GM19463 (cell line): ENCODE data around the gene ASB10.

Experiments used
- ATAC-seq: cut with Tn5 transposase; IDR thresholded peaks from one replicate; pipeline ENCODE4 v1.9.1; 2021; ENCODE audit warnings: mild to moderate bottlenecking, moderate library complexity; ENCODE audit not compliant: unreplicated experiment

Gene ASB10

DNA sequence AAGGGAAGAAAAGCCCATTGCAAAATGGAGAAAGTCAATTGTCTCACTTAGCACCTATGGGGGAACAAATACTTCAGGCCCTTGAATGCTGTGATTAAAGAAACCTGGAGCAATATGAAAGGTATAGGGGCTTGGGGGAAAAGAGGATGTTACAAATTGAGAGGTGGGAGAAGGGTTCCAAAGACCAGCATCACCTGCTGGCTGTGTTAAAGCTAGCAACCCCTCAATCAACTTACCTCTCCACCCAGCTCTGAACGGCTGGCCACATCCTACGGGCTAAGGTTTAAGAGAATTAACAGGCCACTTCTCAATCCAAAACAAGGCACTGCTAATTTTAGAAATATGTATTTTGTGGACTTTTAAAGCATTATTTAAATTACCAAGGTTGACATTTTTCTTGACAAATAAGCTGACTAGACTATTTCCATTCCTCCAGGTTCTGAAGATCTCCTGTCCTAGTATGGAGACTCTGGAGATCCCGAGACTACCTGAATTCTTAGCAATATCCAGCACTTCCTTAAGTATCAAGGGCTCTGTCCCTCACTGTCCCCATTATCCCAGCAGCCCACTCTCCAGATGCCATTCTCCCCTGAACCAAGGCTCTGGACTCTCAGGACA lies 24.2 kb upstream of the ASB10 start:
- no peak for ATAC-seq

DNA sequence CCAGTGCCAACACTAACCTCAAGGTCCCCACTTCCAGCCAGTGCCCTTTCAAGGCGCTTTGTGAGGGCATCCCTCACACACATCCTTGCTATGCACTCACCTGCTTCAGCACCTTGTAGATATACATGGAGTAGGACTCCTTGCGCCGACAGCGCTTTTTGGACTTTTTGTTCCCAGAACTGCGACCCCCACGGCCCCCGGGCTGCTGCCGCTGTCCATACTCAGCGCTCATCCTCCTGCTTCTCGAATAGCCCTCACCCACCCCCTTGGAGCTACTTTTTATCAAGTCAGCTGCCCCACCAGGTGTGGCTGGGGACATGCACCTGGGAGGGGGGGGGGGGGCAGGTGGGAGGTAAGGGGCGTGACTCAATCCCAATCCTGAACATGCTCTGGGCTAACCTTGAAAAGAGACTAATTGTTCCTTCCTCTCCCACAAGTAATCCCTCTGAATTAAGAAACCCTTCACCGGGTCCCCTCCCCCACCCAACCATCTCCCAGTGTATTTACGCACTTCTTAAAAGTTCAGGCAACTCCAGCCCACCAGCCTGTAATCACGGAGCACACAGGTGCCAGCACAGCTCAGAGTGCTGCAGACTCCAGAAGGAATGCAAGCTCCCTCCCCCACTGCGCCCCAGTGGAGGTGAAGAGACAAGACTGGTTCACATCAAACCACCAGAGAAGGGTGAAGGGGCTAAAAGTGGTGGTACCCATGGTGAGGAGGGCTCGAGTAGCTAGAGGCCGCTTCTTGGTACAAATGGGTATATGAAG lies 23.2 kb upstream of the ASB10 start, which contains the start of gene H2BK1:
H2BK1 (minus strand) TSS at position 402 of the 768 bp plus-strand sequence; CDS start at position 232, 170 bp downstream.
- ATAC-seq = no peak

DNA sequence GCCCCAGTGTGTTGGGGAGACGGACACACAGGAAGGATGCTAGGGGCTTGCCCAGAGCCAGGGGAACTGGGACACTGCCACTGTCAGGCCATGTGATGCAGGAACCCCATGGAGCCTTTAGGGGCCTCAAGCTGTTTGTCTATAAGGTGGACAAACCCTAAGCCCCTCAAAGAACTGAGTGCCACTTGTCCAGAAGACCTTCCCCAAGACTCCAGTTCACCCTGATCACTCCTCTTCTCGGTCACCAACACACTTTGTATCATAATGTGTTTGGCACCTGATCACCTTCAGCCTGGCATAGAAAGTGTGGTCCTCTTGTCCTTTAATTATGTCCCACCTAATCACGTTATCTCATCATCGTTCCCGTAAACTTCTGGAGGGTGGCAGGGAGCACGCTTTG lies 22.5 kb upstream of the ASB10 start:
- no peak for ATAC-seq

DNA sequence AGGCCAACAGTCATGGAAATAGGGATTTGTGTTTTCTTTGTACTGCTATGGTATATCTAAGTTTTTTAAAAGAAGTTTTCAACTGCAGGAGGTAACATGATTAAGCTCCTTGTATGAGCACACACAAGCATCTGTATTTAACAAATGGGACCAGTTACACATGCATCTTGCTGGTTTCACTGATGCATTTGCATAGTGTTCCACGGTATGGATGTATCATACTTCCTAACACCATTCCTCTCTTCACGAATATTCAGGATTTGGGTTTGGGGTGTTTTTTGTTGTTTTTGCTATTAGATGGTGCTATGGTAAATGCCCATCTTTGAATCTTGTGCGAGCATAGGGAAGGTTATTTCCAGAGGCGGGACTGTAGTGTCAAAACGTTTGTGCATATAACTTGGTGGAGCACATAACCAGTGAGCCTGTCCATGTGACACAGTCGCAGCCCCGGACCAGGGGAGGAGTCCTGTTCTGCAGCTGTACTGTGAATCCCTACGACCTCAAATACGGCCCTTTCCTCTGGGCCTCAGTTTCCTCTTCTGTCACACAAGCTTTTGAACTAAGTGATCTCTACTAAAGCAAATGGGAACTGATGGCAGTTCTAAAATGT lies 21.3 kb upstream of the ASB10 start:
- no peak for ATAC-seq

DNA sequence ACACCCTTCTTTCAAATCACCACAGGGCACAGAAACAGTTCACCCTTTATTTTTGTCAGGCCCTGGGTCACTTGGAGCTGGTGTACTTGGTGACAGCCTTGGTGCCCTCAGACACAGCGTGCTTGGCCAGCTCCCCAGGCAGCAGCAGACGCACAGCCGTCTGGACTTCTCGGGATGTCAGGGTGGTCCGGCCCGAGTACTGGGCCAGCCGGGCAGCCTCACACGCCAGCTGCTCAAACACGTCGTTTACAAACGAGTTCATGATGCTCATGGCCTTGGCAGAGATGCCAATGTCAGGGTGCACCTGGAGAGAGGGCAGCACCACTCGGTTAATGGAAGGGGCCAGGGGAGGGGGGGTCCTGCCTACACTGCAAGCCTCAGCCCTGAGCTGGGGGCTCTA lies 20.8 kb upstream of the ASB10 start:
- ATAC-seq = no peak

DNA sequence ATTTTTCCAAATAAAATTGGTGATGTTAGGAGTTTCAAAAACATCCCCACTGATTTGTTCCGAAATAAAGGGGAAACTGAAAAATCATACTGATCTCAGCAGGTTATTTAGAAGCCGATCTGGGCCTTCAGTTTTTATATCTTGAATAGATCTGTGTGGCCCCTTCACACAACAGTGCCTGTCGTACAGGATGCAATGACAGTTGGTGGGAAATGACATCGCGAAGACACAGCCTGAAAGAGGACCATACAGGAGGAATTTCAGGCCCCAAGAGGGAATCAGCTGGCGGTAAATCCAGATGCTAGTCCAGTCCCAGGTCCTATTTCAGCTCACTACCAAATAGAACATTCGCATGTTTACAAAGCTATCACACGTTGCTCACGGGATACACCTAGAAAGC lies 20.3 kb upstream of the ASB10 start:
- no peak for ATAC-seq

DNA sequence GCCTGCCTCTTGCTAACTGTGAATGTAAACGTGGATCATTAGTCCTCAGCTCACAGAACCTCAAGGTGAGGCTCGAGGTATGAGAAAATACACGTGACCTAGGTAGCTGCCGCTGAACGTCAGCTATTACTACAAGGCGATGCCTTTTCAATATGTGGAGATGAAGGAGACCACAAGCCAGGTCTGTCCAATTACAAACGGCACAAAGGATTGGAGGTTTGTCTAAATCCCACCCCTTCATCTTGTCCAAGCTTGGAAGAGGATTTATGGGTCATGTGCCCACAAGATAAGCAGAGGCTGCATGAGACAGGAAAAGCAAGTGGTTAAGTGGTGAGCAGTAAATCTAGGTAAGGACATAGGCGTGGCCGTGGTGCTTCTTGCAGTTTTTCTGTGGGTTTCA lies 19.9 kb upstream of the ASB10 start:
- ATAC-seq = no peak

DNA sequence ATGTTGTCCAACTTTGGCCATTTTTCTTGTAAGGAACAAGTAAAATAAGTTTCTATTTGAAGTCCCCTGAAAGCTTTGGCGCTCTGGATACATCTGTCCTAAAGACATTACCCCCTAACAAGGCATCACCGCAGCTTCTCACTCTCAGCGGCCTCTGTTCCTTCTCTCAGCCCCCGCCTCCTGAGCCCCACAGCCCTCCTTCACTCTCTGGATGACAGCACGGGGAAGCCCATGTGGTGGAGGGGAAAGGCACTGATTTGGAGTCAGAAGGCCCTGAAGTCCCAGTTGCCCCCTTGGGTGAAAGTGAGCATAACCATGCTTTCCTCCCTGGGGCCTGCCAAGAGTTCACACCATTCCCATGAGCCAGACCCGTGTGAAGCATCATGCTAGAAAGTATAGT lies 18.7 kb upstream of the ASB10 start:
- no peak for ATAC-seq

DNA sequence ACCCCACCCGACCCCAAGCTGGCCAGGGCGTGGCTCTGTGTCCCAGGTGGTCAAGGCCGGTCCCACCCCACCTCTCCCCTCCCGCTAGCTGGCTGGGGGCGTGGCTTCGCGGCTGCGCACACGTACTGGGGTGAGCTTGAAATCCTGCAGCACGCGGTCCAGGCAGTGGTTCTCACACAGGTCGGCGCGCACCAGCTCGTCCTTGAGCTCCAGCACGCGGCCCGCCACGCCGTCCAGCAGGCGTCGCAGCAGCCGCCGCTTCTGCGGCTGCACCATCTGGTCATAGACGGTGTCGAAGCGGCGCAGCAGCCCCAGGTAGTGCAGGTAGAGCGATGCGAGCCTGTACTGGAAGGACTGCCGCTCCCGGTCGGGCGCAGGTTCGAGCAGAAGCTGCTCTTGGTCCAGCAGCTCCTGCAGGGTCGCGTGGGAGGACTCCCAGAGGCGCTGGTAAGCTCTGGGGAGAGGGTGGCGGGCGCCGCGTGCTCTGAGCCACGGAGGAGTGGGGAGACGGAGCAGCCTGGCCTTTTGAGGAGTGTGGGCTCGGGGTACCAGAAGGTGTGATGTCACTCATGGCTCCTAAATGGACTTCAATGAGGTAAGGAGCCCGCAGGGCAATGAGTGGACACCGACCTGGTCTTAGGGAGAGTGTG lies 17.5 kb upstream of the ASB10 start:
- ATAC-seq = no peak

DNA sequence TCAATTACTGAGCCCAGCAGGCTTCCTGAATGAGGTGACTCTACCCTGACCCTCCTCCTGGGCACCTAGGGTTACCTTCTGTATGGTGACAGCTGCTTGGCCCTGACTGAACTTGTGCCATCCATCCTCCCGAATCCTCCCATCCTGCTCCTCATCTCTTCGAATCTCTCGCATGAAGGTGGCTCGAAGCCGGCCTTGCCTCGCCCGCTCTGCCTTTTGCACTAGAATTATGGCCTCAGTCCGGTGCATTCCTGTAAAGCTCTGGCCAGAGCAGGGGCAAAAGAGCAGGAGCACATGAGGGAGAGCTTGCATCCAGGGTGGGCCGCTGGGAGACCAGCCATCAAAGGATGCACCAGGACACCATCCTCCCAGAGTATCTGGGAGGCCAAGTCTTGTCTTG lies 15.8 kb upstream of the ASB10 start:
- ATAC-seq = no peak

DNA sequence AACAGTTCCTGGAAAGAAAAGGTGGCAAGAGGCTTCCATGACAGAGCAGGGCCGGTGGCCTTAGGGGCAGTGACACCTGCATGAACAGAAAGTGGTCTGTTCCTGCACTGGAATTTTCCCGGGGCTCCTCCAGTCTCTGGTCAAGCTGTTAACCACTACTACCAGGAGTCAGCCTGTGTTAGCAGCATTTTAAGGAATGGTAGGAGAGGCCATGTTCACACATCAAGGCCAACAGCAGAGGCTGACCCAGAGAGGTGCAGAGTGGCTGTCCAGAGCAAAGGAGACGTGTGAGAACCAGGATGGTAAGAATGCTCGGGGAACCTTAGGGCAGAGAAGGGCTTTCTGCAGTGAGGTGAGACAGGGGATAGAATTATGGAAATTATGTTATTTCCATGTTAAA lies 14.7 kb upstream of the ASB10 start:
- ATAC-seq = no peak

DNA sequence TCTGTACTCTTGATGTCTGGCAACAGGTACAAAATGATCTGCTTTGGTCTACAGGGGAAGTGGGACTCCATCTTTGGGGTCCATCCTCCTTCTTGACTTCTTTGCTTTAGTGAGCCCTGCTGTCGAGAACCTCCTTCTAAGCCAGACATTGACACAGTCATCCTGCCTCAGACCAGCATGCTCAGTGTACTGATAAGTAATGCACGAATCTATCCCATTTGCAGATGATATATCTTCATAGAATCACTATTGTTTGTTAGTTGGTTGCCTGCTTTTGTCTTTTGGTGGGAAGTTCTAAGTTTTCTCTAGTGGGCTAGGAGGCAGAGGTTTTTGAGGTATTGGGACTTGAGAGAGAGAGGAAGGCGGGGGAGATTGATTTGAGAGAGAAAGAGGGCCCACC lies 14.3 kb upstream of the ASB10 start:
- no peak for ATAC-seq

DNA sequence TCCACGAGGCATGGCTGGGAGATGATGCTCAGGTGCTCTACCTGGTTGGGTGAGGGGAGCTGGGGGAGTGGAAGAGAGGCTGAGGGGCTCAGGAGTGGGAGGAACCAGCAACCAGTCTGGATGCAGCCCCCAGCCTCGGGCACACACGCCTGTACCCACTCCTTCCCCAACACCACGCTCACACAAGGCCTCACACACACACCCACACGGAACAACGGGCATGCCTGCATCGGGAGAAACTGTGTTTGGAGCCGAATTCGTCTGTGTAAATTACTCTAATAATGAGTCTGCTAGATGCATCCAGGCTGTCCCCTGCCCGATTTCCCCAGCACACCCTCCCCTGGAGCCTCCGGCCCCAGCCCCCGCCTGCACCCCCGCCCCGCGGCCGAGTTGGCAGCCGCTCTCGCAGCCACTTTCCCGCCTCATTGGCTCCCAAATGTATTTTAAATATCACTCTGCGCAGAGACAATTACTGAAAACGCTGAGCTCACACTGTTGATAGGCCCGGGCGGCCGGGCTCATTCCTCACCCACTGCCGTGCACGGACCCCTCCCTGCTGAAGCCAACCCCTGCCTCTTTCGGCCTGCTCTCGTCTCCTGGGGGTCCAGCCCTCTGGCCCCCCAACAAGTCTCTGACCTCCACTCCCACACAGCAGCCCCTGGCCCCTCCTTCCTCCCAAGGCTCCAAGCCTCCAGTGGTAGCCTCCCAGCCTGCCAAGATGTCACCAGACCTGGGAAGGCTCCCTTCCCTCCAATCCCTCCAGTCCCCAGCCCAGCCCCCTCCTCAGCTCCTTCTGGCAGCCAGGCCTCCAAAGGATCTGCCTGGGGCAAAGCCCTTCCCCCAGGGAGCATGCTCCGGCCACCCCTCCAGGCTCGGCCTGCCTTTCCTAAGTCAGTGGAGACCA lies 12.1 kb upstream of the ASB10 start:
- ATAC-seq = no peak

DNA sequence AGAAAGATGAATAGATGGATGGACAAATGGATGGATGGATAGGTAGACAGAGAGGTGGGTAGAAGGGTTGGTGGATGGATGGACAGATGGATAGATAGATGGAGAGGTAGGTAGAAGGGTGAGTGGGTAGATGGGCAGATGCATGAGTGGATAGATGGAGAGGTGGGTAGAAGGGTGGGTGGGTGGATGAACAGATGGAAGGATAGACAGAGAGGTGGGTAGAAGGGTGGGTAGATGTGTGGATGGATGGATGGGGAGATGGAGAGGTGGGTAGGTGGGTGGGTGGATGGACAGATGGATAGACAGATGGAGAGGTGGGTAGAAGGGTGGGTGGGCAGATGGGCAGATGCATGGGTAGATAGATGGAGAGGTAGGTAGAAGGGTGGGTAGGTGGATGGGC lies 10.9 kb upstream of the ASB10 start:
- ATAC-seq = no peak

DNA sequence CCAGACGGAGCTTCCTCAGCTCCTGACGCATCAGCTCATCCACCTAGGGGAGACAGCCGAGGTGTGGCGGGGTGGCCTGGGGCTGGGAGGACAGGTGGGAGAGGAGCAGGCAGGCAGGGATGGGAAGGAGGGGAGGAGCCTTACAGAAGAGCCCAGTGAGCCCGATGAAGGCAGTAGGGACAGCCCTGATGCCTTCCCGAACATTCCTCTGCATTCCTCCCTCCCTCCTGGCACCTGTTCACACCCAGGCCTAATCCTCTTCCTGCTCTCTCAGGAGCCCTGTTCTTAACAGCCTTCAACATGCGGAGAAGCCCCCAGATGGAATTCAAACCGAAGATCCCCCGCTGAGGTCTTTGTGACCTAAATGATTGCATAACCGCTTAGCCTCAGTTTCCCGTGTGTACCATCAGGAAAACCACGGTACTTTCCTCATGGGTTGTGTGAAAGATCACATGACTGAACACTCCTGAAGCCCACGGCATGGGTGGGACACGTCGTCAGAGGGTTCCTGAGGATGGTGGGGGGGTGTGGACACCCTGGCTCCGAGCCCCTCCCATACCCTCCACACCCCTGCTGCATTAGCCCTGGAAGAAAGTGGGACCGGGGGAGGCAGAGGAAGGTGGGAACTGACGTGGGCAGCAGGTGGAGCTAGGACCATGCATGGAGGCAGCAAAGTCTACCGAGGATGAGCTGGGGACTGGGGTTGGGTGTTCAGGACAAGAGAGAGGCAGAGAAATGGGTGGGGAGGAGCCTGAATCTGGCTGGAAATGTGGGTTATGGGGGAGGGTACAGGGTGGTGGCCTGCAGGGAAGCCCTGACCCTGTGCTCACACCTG lies 8.8 kb upstream of the ASB10 start:
- no peak for ATAC-seq

DNA sequence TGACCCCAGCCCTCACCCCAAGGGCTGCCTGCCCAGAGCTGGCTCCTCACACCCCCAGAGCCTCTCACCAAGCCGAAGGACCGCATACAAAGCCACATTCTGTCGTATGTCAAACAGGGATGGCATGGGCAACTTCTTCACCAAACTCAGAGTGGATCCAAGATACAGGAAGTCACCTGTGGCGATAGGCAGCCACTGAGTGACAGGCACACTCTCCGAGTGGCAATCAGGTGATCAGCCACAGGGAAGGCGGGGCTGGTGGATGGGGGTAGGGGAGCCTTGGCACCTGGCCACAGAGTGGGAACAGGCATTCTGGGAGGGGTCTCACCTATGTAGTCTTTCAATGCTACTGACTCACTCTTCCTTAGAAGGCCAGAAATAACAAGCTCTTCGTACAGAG lies 7.1 kb upstream of the ASB10 start:
- no peak for ATAC-seq

DNA sequence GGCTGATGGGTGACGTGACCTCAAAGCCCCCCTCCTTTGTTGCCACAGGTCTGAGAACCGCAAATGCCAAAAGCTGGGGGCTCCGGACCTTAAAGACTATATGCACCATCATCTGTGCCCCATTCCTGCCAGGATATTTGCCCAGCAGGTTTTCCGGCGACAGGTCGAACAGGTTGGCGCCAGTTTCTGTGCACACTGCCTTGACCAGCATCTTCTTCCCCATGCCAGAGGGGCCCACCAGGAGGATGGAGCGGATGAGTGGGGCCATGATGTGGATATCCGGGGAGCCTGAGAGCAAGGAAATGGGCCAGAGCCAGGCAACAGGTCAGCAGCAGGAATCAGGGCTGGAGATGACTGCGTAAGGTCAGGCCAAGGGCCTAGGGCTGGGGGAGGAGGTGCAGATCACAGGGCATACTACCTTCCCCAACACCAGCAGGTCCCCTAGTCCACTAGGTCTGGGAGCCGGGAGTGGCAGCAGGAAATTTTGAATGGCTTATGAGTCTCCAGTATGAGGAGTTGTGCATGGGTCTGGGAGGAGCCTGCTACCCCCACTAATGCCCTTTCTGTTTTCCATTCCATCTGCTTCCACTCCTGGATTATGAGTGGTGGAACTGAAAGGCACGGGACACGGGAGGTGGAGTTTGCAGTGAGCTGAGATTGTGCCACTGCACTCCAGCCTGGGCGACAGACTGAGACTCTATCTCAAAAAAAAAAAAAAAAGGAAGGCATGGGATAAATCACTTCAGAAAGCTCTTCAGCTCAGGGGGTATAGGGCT lies 6.3 kb upstream of the ASB10 start:
- ATAC-seq = no peak

DNA sequence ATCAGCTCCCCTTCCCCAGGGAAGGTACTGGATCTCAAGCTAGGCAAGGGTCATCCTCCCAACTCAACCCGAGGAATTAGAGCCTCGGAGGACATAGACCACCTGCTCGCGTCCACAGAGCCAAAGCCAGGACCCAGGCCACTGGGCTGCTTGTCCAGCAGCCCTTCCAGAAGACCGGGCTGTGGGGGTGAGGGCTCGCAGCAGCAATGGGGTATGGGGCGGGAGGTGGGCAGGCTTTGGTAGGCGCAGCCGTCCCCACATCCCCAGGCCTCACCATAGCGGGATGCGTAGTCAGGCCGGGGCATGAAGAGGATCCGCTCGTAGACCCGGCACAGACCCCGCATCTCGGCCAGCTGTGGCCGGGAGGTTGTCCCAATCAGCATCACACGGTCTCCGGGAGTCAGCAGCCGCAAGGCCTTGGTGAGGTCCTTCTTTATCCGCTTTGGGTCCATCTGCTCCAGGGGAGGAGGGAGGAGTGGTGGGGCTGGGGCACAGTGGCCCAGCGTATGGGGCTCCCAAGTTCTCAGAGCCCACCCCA lies 5.0 kb upstream of the ASB10 start:
- ATAC-seq = no peak

DNA sequence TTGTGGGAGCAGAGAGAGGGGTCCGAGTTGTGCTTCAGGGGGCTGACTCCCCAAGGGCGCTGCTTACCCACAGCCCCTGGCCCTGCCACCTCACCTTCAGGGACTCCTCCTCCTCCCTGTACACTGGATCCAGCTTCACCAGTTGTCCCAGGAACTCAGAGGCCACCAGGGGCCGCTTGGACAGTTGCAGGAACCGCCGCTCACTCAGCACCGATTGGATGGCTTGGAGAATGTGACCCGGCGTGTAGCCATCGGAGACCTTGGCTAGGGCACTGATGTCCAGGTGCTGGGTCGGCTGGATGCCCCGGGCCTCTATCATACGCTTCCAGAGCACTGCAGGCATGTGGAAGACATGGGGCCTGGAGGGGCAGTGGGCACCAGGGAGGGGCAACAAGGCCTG lies 4.5 kb upstream of the ASB10 start:
- ATAC-seq = no peak
